Inflammatory macrophage treated with lipopolysaccharide for 1 hour (primary cell): ENCODE results near the gene TECRL.

Experiments
- DNase-seq, 2 donors: peaks; one replicate each; pipeline ENCODE4 v3.0.0-alpha.2; 2020 to 2022

Gene TECRL

DNA sequence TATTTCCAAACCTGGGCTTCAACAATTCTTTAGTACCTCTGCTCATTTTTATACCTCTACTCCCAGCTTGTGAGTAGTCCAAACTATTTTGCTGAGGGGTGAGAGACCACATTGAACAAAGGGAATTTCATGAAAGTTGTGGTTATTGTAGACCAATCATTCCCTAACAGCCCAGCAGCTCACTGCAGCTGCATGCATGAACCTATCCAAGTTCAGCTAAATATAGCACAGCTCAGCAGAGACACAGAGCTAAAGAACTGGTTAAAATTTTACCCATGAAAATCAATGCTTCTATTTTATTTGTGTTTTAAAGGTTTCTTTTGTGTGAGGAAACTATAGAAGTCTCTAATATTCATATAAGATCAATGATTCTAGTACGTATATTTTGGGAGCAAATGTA, 82.7 kb downstream of the TECRL start:
- no peak for DNase-seq

DNA sequence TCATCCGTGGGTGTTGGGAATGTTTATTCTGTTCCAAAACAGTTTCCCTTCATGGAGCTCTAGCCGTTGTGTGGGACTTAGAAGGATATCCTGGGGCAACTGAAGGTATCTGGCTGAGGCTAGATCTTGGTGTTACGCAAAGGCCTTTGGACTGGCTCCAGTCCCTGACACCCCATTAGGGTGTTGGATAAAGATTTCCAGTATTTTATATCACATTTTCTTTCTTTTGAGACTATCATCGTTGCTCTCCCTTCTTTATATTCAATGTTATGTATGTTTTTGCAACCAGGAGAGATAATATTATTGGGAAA, 103.0 kb downstream of the TECRL start:
- no peak for DNase-seq

DNA sequence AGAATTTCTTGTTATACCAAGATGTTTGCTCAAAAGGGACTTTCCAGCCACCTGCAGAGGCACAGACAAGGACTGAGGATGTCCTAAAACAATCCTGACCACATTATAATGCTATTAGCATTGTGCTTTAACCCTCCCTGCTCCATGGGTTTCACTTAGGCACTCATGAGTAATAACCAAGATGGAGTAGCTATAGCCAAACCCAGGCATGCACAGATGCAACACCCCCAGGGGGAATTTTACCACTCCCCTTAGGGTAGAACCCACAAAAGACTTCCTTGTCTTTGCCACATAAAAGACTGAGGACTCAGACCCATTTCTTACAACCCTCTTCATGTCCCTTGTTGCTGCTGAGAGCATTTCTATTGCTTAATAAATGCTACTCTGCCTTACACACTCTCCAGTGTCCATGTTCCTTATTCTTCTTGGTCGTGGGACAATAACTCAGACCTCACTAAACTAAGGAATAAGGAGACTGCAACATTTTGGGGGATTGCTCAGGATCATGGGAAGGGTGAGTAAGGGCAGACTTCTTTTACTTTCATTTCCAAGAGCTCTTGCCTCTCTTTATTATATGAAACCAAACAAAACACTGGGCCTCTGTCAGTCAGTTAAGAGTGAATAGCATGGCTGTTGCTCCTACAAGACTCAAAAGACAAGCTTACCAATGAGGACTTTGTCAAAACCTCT, 103.5 kb downstream of the TECRL start:
- DNase-seq = no peak

DNA sequence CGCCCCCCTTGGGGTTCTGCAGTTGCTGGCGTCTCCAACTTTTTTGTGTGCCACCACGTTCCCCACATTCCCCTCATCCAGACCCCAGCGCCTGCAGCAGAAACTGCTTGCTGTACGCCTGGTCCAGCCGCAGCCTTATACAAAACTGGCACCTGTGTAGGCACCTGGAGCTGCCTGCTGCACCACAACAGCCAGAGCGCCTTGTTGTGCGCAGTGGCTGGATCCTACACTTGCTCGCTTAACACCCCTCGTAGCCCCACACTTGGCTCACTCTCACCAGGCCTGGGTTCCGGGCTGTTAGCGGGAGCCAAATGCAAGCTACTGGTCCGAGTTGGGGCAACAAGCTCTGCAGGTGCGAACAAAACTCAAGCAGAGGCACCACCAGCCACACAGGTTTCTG, 136.8 kb downstream of the TECRL start:
- DNase-seq = no peak

DNA sequence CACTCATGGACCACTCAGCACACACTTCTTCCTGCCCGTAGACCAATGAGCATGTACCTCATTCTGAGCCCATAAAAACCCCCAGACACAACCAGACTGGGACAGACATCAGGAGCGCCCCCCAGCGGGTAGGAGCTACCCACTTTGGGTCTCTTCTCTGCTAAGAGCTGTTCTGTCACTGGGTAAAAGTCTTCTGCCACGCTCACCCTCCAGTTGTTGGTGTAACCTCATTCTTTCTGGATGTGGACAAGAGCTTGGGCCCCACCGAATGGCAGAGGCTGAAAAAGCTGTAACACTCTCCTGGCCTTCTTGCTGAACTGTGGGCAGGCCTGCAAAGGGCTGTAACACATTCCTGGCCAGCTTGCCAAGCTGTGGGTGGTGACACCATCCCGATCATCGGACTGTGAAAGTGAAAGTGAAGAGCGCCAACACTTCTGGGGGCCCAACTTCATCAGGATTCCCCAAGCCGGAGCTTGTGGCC, 137.6 kb downstream of the TECRL start:
- DNase-seq = no peak

DNA sequence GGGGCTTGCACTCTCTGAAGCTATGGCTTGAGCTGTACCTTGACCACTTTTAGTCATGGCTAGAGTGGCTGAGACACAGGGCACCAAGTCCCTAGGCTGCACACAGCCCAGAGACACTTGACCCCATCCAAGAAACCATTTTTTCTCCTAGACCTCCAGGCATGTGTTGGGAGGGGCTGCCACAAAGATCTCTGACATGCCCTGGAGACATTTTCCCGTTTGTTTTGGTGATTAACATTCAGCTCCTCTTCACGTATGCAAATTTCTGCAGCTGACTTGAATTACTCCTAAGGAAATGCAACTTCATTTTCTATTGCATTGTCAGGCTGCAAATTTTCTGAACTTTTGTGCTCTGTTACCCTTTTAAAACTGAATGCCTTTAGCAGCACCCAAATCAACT, 142.6 kb downstream of the TECRL start:
- DNase-seq = no peak

DNA sequence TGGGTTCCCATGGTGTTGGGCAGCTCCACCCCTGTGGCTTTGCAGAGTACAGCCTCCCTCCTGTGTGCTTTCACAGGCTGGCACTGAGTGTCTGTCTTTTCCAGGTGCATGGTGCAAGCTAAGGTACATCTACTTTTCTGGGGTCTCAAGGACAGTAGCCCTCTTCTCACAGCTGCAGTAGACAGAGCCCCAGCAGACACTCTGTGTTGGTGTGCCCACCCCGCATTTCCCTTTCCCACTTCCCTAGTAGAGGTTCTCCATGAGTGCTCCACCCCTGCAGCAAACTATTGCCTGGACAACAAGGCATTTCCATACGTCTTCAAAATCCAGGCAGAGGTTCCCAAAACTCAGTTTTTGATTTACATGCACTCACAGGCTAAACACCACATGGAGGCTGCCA, 143.0 kb downstream of the TECRL start:
- no peak for DNase-seq

DNA sequence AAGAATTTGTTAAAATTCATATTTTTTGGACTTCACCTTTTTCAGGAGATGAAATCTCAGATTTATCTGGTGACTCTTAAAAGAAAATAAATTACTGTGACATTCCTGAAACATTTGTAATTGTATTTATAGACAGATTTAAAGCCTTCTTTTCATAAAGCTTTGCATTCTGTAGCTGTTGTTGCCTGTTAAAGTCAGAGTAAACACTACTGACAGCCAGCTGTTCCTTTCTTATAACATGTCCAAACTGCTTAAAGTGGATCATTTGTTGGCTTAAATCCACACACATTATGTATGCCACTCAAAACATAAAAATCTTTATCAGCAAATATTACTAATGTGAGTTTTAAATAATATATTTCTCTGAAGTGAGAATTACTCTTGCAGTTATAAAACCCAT, 157.5 kb downstream of the TECRL start:
- DNase-seq = no peak

DNA sequence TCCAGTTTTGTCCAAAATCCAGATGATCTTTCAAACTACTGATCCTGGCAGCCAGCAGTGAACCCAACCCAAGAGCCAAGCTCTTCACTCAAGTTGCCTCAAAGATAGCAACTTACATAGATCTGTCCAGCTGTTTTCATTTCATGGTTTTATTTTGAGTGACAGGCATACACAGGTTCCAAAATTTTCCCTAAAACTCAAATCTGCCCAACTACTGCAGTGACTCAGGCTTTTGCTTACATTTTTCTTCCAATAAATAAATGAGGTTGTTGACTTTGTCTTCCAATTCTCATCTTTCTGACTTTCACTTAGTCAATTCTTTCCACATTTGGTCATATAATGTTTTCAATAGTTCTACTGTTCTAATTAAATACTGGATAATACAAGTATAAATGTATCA, 158.8 kb downstream of the TECRL start:
- DNase-seq = no peak

DNA sequence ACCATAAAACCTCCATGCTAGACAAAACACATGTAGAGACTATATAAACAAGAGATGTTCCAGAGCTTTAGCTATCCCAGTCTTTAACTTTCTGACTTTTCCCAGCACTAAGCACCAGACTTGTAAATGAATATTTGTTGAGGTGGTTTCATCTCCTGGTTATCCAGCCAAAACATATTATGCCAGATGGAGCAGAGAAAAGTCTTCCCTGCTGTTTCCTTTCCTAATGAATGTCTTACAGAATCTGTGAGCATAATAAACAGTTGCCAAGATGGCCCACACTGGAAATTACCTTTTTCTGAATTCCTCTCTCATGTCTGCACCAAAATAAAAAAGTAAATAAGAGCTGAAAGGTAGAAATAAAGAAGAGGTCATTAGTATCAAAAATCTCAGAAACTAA, 159.2 kb downstream of the TECRL start:
- no peak for DNase-seq

DNA sequence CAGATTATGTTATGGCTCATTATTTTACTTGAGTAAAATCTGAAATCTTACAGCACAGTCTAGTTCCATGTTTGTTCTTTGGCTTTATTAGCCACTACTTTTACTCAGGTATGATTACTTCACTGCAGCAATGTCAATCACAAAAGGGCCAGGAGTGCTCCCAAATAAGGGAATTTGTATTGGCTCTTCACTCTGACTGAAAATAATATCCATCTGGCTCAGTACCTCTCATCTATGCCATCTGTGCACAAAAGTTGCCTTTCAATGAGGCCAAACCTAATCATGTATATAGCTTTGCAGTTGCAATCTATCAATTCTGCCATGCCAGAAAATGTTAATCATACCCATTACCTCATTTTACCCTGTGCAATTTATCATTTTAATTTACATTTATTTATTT, 161.1 kb downstream of the TECRL start:
- no peak for DNase-seq

DNA sequence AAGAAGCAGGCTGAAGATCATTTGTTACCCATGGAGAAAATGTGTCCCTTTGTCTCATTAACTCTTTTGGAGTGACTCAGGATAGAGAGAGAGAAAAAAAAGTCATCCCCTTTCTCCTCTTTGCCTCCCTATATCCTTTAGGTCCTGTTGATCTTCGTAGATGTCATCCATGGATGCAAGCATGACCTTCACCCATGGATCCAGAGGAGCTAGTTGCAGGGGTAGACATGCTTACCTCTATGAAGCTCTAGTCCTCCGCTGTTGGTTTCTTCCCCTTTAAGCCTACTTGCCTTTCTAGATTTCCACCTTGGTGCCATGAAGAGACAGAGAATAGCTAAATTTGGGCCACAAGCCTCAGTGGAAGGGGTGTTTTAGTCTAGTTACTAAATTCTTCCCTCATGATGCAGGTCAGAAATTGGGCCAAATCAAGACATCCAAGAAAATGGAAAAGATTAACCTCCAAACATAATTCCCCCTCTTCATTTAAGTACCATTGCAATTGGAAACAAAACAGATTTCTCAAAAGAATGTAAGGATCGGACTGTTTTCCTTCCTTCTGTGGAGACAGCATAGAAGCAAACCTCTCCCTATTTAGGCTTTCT, 178.4 kb downstream of the TECRL start:
- DNase-seq = no peak
